Stimulated activated CD4-positive, alpha-beta T cell treated with anti-CD3 and anti-CD28 coated beads, Interleukin-1b, Interleukin-23, amount 100 ng/mL, for 4 hours (primary cell): ENCODE measurements around the gene CLN6.
"Not testable (repeated sequence)": the region's sequence is repeated elsewhere in the genome, so short reads cannot be mapped to it uniquely, and the experiment has no call there.

Experiments used
- DNase-seq, 2 donors: peaks; one replicate each; pipeline ENCODE4 v3.0.0-alpha.2; 2020; ENCODE audit warnings: low read depth in 2 of 2

Gene CLN6

DNA sequence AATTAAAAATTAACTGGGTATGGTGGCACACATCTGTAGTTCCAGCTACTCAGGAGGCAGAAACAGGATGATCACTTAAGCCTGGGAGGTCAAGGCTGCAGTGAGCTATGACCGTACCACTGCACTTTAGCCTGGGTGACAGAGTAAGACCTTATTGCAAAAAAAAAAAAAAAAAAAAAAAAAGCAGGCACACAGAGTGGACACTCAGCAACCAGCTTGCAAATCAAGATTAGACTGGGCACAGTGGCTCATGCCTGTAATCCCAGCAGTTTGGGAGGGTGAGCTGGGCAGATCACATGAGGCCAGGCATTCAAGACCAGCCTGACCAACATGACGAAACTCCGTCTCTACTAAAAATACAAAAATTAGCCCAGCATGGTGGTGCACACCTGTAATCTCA is 5.4 kb downstream of the CLN6 start:
- no peak for DNase-seq

DNA sequence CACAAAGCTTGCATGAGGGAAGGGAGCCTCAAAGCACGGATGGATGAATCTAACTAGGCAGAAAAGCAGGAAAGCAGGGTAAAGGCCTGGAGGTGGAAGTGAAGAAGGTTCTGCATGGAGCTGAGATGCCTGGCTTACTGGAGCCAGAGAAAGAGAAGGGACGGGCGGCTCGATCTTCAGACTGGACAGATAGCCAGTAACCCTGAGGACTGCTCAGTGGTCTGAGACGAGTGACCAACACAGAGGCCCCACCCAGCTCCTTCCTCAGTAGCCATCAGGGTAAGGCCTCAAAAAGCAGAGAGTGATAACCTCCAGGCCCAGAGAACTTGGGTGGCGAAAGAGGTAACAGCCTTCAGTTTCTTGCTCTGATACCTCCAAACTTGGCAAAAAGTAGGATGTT is 6.4 kb downstream of the CLN6 start:
- DNase-seq, result no peak

DNA sequence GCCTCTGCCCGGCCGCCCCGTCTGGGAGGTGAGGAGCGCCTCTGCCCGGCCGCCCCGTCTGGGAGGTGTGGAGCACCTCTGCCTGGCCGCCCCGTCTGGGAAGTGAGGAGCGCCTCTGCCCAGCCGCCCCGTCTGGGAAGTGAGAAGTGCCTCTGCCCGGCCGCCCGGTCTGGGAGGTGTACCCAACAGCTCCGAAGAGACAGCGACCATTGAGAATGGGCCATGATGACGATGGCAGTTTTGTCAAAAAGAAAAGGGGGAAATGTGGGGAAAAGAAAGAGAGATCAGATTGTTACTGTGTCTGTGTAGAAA is 7.1 kb downstream of the CLN6 start:
- not testable (repeated sequence) for DNase-seq

DNA sequence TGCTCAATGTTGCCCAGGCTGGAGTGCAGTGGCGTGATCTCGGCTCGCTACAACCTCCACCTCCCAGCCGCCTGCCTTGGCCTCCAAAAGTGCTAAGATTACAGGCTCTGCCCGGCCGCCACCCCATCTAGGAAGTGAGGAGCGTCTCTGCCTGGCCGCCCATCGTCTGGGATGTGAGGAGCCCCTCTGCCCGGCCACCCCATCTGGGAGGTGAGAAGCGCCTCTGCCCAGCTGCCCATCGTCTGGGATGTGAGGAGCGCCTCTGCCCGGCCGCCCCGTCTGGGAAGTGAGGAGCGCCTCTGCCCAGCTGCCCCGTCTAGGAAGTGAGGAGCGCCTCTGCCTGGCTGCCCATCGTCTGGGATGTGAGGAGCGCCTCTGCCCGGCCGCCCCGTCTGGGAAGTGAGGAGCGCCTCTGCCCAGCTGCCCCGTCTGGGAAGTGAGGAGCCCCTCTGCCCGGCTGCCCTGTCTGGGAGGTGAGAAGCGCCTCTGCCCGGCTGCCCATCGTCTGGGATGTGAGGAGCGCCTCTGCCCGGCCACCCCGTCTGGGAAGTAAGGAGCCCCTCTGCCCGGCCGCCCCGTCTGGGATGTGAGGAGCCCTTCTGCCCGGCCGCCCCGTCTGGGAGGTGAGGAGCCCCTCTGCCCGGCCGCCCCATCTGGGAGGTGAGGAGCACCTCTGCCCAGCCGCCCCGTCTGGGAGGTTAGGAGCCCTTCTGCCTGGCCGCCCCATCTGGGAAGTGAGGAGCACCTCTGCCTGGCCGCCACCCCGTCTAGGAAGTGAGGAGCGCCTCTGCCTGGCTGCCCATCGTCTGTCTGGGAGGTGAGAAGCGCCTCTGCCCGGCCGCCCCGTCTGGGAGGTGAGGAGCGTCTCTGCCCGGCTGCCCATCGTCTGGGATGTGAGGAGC is 7.7 kb downstream of the CLN6 start:
- not testable (repeated sequence) for DNase-seq

DNA sequence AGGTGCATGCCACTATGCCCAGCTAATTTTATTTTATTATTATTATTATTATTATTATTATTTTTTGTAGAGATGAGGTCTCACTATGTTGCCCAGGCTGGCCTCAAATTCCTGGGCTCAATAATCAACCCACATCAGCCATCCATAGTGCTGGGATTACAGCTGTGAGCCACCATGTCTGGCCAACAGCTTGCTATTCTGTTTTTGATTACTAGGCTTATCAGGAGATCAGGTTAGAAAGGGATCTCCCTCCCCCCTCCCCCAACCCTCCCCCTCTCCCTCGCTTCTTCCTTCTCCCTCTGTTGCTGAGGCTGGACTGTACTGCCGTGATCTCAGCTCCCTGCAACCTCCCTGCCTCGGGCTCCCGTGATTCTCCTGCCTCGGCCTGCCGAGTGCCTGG is 8.6 kb downstream of the CLN6 start:
- DNase-seq, result no peak

DNA sequence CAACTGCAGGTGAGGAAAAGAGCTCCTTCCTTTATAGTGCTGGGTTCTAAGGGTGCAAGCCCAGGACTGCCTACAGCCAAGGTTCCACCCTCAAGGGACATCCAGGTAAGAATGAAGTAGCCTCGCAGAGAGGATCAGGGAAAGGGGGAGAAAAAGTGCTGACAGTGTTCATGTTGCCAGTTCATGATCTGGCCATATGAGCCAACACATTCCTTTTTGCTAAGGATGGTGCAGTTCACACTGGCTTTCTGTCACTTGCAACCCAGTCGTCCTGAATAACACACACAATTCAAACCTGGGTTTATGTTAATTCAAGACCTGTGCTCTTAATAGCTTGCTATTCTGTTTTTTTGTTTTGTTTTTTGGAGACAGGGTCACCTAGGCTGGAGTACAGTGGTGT is 9.0 kb downstream of the CLN6 start:
- no peak for DNase-seq

DNA sequence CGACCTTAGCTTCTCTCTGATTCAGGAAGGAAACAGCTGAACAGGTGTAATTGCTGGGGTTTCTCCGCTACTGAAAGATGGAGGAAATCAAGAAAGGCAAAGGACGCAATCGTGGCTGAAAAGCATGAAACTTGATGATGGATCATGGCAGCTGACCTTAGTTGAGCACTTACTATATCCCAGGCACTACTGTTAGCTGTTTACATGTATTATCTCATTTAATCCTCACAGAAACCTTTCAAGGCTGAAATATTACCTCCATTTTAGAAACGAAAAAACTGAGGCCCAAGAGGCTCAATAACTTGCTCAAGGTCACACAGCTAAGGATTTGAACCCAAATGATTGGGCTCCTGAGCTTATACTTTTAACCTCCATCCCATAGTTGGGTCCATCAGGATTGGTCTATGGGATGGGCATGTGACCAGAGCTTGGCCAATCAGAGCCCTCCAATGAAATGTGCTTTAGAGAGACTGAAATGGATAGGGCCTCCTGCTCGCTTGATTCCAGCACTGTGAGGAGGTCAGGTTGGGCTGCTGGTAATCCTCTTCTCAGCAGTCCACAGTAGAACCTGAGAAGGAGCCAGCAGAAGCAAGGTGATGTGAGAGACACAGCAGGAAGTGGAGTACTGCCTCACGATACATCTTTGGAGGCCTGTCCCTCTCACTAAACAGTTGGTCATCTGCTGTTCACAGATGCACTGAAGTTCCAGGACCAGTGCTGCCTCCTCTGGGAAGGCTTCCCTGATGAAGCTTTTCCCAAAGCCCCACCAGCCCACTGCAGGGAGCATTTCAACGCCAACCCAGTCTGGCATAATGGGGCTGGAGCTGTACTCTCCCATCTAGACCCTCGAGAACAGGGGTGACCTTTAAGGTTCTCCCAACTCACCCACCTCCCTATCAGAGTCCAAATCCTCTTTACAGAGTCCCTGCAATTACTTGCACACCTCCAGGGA is 10.4 kb downstream of the CLN6 start:
- no peak for DNase-seq

DNA sequence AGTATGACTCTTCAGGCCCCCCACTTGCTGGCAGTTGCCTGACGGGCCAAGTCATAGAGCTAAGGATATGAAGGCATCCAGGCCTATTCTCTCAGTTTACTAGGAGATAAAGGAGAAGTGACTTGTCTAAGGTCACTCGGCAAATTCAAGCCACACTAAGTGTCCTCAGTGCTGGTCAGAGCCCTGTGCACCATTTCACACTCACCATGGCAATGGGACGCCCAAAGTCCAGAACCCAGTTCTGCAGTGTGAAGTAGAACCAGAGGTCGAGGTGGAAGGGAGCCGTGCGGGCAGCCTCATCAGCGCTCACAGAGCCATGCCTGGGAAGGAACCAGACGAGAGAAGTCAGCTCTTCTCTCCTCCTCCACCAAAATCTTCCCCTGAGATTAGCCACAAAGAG is 11.2 kb downstream of the CLN6 start:
- no peak for DNase-seq

DNA sequence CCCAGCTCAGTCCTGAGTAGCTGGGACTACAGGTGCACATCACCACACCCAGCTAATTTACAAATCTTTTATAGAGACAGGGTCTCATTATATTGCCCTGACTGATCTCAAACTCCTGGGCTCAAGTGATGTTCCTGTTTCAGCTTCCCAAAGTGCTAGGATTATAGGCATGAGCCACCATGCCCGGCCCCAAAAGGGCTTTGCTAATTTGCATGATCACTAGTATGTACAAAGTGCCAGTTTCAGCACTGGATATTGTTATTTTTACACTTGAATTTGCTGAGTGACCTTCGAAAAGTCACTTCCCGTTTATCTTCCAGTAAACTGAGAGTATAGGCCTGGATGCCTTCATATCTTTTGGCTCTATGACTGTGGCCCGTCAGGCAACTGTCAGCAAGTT is 12.2 kb downstream of the CLN6 start:
- DNase-seq, result no peak

DNA sequence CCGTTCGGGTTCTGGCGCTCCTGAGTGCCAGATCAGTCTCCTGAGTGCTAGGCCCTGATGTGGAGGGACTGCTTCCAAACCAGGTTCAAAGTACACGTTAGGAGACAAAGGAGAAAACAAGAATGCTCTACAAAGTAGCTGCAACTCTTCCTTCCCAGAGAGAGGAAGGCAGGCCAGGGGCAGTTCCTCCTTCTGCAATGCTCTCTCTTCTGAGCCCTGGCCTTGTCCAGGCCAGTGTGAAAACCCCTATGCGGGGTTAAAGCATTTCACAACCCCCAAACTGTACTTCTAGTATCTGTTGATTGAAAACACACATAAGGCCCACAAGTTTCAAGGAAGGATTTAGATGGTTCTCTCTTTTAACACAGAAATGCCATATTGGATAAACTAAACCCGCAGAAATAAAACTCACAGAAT is 14.7 kb downstream of the CLN6 start:
- DNase-seq, result no peak

DNA sequence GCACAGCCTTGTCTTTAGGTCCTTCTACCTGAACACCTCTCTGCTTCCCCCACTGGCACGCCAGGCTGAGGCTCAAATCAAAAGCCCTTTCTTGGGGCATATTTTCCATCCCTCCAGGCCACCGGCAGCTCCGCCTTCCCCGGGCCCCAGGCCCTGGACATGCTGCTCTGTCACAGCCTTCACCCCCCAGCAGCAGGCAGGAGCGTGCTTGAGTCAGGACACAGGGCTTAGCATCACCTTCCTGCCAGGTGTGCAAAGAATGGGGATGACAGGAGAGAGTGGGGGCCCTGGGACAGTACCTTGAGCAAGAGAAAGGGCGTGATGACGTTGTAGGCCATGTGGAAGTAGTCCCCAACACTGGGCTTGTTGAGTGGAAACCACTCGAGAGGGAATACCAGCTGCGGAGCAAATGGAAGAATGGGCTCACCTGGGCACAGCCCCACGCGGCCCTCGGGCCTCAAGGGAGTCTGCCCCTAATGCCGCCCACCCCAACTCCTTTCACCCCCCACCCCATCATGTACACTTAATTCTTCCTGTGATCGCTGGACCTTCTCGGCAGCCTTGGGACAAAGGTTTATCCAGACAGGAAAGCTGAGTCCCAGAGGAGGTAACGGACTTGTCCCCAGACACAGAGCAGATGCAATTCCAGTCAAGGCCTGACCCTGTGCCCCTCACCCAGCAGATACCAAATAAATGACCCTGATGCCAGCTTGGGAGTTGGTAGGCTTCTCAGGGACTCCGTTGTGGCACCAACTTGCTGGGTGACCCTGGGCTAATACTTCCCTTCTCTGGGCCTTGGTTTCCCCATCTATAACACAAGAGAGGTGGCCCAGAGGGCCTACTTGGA is 15.3 kb downstream of the CLN6 start:
- DNase-seq, result no peak

DNA sequence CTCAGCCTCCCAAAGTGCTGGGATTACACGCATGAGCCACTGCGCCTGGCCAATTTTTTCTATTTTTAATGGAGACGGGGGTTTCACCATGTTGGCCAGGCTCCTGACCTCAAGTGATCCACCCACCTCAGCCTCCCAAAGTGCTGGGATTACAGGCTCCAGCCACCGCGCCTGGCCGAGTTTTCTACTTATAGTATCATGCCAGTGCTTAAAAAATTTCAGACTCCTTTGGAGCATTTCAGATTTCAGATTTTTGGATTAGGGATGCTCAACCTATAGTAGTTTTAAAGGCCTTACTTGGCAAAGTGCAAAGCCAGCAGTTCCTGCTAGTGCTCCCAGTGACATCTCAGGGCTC is 16.1 kb downstream of the CLN6 start:
- not testable (repeated sequence) for DNase-seq

DNA sequence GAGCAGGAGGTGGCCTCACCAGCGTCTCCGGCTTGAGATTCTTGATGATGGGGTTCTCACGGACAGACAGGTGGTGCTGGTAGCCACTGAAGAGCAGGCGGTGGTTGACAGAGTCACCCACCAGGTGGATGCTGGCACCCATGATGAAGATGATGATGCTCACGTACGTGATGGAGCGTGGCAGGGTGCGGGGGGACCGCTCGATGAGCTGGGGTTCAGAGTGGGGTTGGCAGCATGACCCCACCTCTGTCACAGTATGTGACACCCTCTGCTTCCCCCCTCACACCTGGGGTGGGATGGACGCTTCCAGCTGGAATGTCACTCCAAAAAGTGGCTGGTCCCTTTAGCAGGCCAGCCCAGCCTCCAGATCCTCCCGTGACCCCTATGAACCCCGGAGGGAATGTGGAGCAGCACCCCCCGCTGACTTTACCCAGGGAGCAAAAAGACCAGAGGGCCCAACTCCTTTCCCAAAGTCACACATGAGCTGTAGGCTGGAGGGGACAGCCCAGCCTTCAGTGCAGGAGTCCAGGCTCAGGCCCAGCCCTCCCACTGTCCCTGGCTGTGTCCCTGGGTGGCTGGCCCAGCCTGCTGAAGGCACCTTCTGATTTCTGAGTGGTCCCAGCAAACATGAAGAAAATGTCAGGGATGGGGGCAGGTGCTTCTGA is 17.7 kb downstream of the CLN6 start:
- DNase-seq, result no peak

DNA sequence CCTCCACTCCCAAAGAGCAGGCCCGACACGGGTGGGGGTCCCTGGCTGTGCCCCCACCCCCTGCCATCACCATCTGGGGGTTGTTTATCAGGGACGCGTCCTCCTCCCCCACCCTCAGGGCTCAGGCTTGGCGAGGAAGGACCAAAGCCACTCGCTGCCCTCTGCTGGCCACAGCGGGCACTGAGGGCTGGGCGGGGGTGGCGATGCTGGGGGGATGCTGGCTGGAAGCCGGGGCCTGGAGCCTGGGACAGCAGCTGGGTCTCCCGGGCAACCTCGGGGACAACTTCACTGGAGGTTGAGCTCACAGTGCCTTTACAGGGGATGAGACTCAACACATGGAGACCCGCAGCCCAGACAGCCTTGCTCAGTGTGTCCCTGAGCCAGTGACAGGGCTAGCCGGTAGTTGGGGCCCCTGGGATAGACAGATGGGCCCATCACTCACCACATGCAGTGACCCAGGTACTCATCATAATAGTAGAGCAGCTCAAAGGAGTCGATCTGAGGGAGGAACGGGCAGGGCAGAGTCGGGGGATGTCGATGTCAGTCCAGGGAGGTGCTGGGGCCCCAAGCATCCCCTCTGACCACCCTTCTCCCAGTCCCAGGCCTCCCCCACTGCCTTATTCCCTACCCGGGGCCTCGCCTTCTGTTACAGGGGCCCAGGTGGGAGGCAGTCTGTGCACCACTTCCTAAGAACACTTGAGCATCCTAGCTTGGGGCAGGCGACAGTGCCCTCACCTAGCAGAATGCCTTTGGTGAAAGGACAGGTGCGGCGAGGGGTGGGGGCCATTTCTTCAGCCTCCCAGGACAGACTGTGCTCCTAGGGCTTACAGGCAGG is 18.5 kb downstream of the CLN6 start:
- peak; percentile 32 to 49 for DNase-seq

DNA sequence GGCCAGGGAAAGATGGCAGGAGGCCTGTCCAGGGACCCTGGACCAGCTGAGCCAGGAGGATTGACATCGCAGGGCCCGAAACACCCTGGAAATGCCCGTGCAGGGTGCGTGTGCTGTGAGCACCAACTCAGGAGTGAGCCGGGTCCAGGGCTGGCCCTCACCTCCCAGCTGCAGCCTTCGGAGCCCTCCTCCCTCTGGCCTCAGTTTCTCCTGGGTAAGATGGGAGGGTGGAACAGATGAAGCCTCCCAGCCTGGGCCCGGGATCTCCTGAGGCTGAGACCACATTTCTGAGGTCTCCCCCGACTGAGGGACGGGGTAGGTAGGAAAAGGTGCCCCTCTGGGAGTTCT is 19.1 kb downstream of the CLN6 start:
- DNase-seq, result no peak

DNA sequence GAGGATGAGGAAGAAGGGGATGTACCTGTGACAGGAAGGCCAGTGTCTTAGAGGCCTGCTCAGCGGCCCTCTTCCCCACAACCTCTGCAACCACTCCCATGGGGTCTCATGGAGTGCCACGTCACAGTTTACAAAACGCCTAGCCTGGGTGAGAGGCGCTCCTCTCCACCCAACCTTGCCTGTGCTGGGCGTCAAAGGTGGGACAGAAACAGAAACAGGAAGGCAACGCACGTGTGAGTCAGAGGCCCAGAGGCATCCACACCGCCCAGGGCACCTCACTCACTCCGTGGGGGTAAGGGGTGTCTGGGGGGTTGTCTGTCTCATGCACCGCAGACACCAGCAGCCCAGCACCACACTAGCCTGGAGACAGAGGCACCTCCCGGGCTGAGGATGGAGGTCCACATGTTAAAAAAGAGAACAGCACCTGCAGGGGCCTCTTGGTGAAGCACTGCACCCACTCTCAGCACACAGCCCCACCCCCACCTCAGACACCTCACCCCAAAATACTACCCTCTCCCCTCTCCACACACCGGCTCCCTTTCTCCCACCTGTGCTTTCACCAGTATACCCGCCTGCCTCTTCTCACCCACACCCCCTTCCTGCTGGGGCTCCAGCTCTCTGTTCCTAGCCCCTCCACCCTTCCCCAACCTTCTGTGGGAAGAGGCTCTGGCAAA is 19.7 kb downstream of the CLN6 start:
- DNase-seq, result peak; percentile 34

DNA sequence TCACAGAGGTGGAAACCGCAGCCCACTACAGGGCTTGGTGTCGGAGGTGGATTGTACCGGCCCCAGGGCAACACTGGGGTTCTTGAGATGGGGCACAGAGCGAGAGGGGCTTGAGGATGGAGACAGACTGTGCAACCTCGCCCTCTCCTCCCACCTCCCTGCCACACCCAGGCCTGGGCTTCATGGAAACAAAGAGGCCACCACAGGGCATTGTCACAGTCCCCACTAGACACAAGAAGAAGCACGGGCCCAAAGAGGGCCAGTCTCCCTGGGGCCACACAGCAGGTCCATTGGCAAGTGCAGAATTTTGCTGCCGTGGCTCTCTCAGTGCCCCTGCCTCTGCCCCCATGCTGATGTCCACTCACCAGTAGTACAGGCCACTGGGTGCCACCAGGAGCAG is 20.3 kb downstream of the CLN6 start:
- no peak for DNase-seq

DNA sequence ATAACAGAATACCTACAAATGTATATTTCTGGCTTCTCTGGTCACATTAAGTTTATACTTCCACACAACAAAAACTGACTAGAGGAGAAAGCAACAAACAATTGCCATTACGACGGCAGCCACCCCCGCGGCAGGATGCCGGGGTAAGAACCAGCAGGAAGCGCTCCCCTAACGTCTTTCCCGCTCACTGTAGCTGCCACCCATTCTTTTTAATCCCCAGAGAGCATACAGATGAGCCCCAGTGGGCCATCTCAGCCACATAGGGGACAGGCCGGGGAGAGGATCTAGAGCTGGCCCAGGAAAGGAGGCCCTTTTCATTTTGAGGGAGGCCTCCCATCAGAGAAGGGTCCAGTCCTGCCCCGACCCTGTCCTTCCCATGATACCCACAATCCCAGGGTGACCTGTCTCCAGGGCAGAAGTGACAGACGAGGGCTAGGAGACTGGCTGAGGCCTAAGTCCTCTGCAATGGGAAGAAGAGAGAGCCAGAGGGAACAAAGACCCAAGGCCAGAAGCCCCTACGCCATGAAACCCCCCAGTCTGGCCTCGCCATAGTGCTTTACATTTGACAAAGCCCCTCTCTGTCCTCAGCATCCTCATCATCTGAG is 20.8 kb downstream of the CLN6 start:
- no peak for DNase-seq

DNA sequence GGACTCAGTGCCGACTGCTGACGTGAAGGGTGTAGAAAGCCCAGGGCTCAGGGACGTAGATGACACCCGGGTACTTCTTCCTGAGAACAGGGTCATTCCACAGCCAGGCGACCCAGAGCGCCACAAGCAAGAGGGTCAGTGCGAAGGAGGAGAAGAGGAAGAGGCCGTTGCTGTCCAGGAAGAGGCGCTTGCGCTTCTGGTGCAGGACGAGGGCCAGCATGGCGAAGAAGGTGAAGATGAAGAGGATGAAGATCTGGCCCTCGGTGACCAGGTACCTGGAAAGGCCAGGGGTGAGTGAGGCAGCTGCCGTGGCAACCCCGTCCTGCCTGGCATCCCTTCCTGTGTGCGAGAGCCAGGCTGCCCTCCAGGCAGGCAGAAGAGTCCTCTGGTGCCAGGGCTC is 21.4 kb downstream of the CLN6 start:
- DNase-seq, result no peak
